ENCODE data around the gene L3MBTL3.

DNA sequence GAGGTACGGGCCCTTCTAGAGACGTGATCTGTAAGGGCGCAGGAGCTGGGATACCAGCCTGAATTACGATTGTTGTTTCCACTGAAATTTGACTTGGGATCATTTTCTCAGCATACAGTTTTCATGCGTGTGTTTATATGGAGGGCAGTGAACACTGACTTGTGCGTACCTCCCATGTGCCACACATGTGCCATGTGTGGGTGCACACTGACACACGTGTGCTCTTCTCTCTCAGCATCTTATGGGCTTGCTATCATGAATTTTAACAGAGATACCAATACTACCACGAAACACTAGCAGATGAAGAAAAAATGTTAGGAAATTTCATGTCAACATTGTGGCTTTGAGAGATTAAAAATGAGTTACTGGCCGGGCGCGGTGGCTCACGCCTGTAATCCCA is 39.1 kb downstream of the L3MBTL3 start:
- TF ChIP-seq POLR2A (IDR thresholded peaks at IDR 0.05) (no peak), EP300 (IDR thresholded peaks at IDR 0.05) (no peak)
- TF ChIP-seq, protein P1, sequence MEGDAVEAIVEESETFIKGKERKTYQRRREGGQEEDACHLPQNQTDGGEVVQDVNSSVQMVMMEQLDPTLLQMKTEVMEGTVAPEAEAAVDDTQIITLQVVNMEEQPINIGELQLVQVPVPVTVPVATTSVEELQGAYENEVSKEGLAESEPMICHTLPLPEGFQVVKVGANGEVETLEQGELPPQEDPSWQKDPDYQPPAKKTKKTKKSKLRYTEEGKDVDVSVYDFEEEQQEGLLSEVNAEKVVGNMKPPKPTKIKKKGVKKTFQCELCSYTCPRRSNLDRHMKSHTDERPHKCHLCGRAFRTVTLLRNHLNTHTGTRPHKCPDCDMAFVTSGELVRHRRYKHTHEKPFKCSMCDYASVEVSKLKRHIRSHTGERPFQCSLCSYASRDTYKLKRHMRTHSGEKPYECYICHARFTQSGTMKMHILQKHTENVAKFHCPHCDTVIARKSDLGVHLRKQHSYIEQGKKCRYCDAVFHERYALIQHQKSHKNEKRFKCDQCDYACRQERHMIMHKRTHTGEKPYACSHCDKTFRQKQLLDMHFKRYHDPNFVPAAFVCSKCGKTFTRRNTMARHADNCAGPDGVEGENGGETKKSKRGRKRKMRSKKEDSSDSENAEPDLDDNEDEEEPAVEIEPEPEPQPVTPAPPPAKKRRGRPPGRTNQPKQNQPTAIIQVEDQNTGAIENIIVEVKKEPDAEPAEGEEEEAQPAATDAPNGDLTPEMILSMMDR (IDR thresholded peaks at IDR 0.05) = no peak
